HCT116 (cell line): Measurements from ENCODE around the gene USH1C. TPM values are rescaled to one million over a fixed set of nuclear protein-coding genes. Genes with fewer than 3 reads are reported as not detected.

Experiments used
- ATAC-seq: fragments of 200-7000 bp; cut with Tn5 transposase; 2 replicates; pipeline ENCODE4 v1.9.1; 2020; ENCODE audit warnings: mild to moderate bottlenecking, moderate library complexity
- BruUV-seq: library from RNA; stranded (reverse); fragments of 400-500 nt; replicated peaks from 2 replicates; lab custom pipeline; 2021; lab: Mats Ljungman, UMichigan
- CTCF ChIA-PET: fragments of 300-600 bp; sonication (Branson Sonifier 250); formaldehyde crosslinking; loops from one replicate; lab custom pipeline; 2021; ENCODE audit warnings: antibody characterized with exemption; lab: Charles Lee
- POLR2A ChIA-PET: fragments of 300-600, 350-600 bp; sonication (Branson Sonifier 250); formaldehyde crosslinking; loops from one replicate; lab custom pipeline; 2021; ENCODE audit warnings: antibody characterized with exemption; lab: Charles Lee
- RAD21 ChIA-PET, 2 experiments: fragments of 300-600 bp; sonication (Branson Sonifier 250); formaldehyde crosslinking; loops; one replicate each; lab custom pipeline; 2023; ENCODE audit warnings: low total read pairs in 2 of 2; ENCODE audit not compliant: uncharacterized antibody in 2 of 2, unreplicated experiment in 2 of 2, low non-redundant PET in 1 of 2; lab: Charles Lee
- DNase-seq: peaks from one replicate; pipeline ENCODE4 v3.0.0-alpha.2; 2010; ENCODE audit warnings: low read depth, low spot score
- H2AFZ ChIP-seq: fragments of 200-600 bp; shearing (Covaris generic), sonication (generic); 2 replicates; pipeline ENCODE4 v1.6.1; 2017; ENCODE audit warnings: low read depth, mixed run types, mixed read lengths, antibody characterized with exemption, low read length; ENCODE audit not compliant: poor library complexity, severe bottlenecking
- H3K27ac ChIP-seq: 2 replicates; pipeline ENCODE4 v1.5.1; 2012; ENCODE audit warnings: low read depth, low read length
- H3K27me3 ChIP-seq: fragments of 200-600 bp; sonication (generic); 2 replicates; pipeline ENCODE4 v1.6.1; 2016; ENCODE audit warnings: mixed run types, low read length, mixed read lengths; ENCODE audit not compliant: insufficient read depth
- H3K36me3 ChIP-seq, 2 experiments: fragments of 200-500 bp in 1 of 2; fragments of 200-600 bp in 1 of 2; sonication (Bioruptor generic) in 1 of 2; sonication (generic) in 1 of 2; 2 replicates each; pipeline versions ENCODE4 v1.5.1 to v1.6.1; 2014 to 2016; ENCODE audit warnings: low read length in 2 of 2, inconsistent platforms in 1 of 2, mixed read lengths in 1 of 2, mixed run types in 1 of 2; ENCODE audit not compliant: insufficient read depth in 2 of 2, control insufficient read depth in 1 of 2
- H3K4me1 ChIP-seq, 2 experiments: fragments of 200-600 bp in 1 of 2; sonication (generic) in 1 of 2; 2 replicates each; pipeline versions ENCODE4 v1.5.1 to v1.6.1; 2012 to 2017; ENCODE audit warnings: low read length in 2 of 2, inconsistent platforms in 1 of 2, mild to moderate bottlenecking in 1 of 2, mixed read lengths in 1 of 2, mixed run types in 1 of 2, moderate library complexity in 1 of 2; ENCODE audit not compliant: insufficient read depth in 2 of 2, control insufficient read depth in 1 of 2
- H3K4me2 ChIP-seq: fragments of 200-600 bp; sonication (generic); 2 replicates; pipeline ENCODE4 v1.6.1; 2017; ENCODE audit warnings: mixed run types, low read length, mixed read lengths
- H3K4me3 ChIP-seq, 2 experiments: fragments of 200-600 bp in 1 of 2; sonication (generic) in 1 of 2; replicated peaks in 1 of 2; 2 replicates each; pipeline ENCODE4 v1.5.1; 2011 to 2016; ENCODE audit warnings: low read length in 2 of 2, control low read depth in 1 of 2, low read depth in 1 of 2, mild to moderate bottlenecking in 1 of 2, mixed read lengths in 1 of 2, mixed run types in 1 of 2
- H3K79me2 ChIP-seq: fragments of 200-600 bp; sonication (generic); 2 replicates; pipeline ENCODE4 v1.6.1; 2017; ENCODE audit warnings: mild to moderate bottlenecking, mixed run types, low read length, moderate library complexity, mixed read lengths; ENCODE audit not compliant: insufficient read depth
- H3K9ac ChIP-seq: fragments of 200-600 bp; sonication (generic); 2 replicates; pipeline ENCODE4 v1.6.1; 2016; ENCODE audit warnings: low read length, mixed read lengths
- H3K9me2 ChIP-seq: fragments of 200-600 bp; sonication (generic), shearing (Covaris generic); 2 replicates; pipeline ENCODE4 v1.6.1; 2017; ENCODE audit warnings: mixed run types, mild to moderate bottlenecking, moderate library complexity; ENCODE audit not compliant: insufficient read depth
- H3K9me3 ChIP-seq, 2 experiments: fragments of 200-500 bp in 1 of 2; fragments of 200-600 bp in 1 of 2; sonication (Bioruptor generic) in 1 of 2; sonication (generic) in 1 of 2; 2 replicates each; pipeline ENCODE4 v1.6.1; 2014 to 2017; ENCODE audit warnings: low read length in 2 of 2, mixed read lengths in 2 of 2, inconsistent platforms in 1 of 2, low read depth in 1 of 2, mild to moderate bottlenecking in 1 of 2, mixed run types in 1 of 2, moderate library complexity in 1 of 2; ENCODE audit not compliant: control insufficient read depth in 1 of 2, insufficient read depth in 1 of 2
- H4K20me1 ChIP-seq: fragments of 200-600 bp; sonication (generic), shearing (Covaris generic); 2 replicates; pipeline ENCODE4 v1.6.1; 2017; ENCODE audit warnings: mixed run types, mild to moderate bottlenecking, moderate library complexity; ENCODE audit not compliant: insufficient read depth
- CBX3 ChIP-seq: IDR thresholded peaks from 2 replicates; pipeline ENCODE4 v1.6.1; 2012; ENCODE audit warnings: low read depth
- CEBPB ChIP-seq: IDR thresholded peaks from 2 replicates; pipeline ENCODE4 v1.6.1; 2012; ENCODE audit warnings: low read depth
- ELF1 ChIP-seq: IDR thresholded peaks from 2 replicates; pipeline ENCODE4 v1.6.1; 2012; ENCODE audit warnings: low read depth, borderline replicate concordance
- EZH2 ChIP-seq: fragments of 200-600 bp; sonication (generic); IDR thresholded peaks from 2 replicates; pipeline ENCODE4 v1.6.1; 2017; ENCODE audit warnings: antibody characterized with exemption, mixed run types
- EZH2phosphoT487 ChIP-seq: fragments of 200-600 bp; IDR thresholded peaks from 2 replicates; pipeline ENCODE4 v1.6.1; 2018; ENCODE audit warnings: antibody characterized with exemption, borderline replicate concordance
- FOSL1 ChIP-seq: IDR thresholded peaks from 2 replicates; pipeline ENCODE4 v1.6.1; 2012; ENCODE audit warnings: low read depth
- JUND ChIP-seq: IDR thresholded peaks from 2 replicates; pipeline ENCODE4 v1.6.1; 2012
- MAX ChIP-seq: IDR thresholded peaks from 2 replicates; pipeline ENCODE4 v1.6.1; 2012
- POLR2A ChIP-seq: IDR thresholded peaks from 2 replicates; pipeline ENCODE4 v1.7.0; 2011; ENCODE audit warnings: borderline replicate concordance; ENCODE audit not compliant: insufficient read depth, insufficient read length; ENCODE audit errors: extremely low read depth
- RAD21 ChIP-seq: IDR thresholded peaks from 2 replicates; pipeline ENCODE4 v1.6.1; 2012; ENCODE audit warnings: low read depth, mild to moderate bottlenecking
- REST ChIP-seq: IDR thresholded peaks from 2 replicates; pipeline ENCODE4 v1.6.1; 2012; ENCODE audit warnings: low read depth
- SIN3A ChIP-seq: IDR thresholded peaks from 2 replicates; pipeline ENCODE4 v1.6.1; 2012; ENCODE audit warnings: low read depth
- SP1 ChIP-seq: IDR thresholded peaks from 2 replicates; pipeline ENCODE4 v1.6.1; 2012; ENCODE audit warnings: low read depth
- YY1 ChIP-seq: IDR thresholded peaks from 2 replicates; pipeline ENCODE4 v1.6.1; 2011; ENCODE audit warnings: low read length, low read depth, moderate library complexity, mild to moderate bottlenecking; ENCODE audit not compliant: insufficient replicate concordance; ENCODE audit errors: extremely low read depth
- ZFX ChIP-seq: fragments of 450-650 bp; IDR thresholded peaks from 2 replicates; pipeline ENCODE4 v1.6.1; 2017
- ZNF274 ChIP-seq: fragments of 200-500 bp; sonication (Bioruptor generic); IDR thresholded peaks from 2 replicates; pipeline ENCODE4 v1.6.1; 2014; ENCODE audit warnings: mild to moderate bottlenecking, low read depth, low read length, inconsistent platforms
- intact Hi-C: fragments of 100-400 bp; cut with micrococcal nuclease; formaldehyde crosslinking; loops from 2 replicates; pipeline ENCODE4 v1.10.0; 2022
- total RNA-seq: library from RNA; stranded (reverse); gene quantifications from one replicate; pipeline ENCODE4 v1.2.1, GENCODE V29; 2021; ENCODE audit not compliant: unreplicated experiment

USH1C gene
- total RNA-seq, 1 experiment from 2014 or later = 13.4 TPM

- no peak for TF ChIP-seq REST
- no peak for TF ChIP-seq CBX3
- no peak for TF ChIP-seq SIN3A
Observed at GRCh38 chr11:17535488-17535887, 8.7 kb downstream of the USH1C start (continued).

GRCh38 chr11:17533778-17534415 lies 10.3 kb downstream of the USH1C start:
- Histone ChIP-seq H4K20me1 (no peaks in the 10 kb centered on the region), H3K4me3 (no peak overlapping the region), H3K36me3 (no peaks in the 10 kb centered on the region), H3K9me3 (no peaks in the 10 kb centered on the region), H3K4me1 (no peaks in the 10 kb centered on the region), H3K79me2 (no peaks in the 10 kb centered on the region)
- BruUV-seq = no TSS peak
- no peak for ATAC-seq
- RAD21 ChIA-PET = no interaction called here
- TF ChIP-seq CBX3 (no peak), RAD21 (no peak), ZFX (no peak), POLR2A (no peak), EZH2 (no peak), EZH2phosphoT487 (no peak), FOSL1 (no peak), ZNF274 (no peak), SP1 (no peak), MAX (no peak), REST (no peak), JUND (no peak), YY1 (no peak), ELF1 (no peak), SIN3A (no peak), CEBPB (no peak)
- TF ChIP-seq, all 23 proteins: peak for 0
- ChIA-PET CTCF (no interaction called here), POLR2A (no interaction called here)
- intact Hi-C loops = no loop called here
- H3K9ac ChIP-seq = no peak overlapping the region
- no peak overlapping the region for H2AFZ ChIP-seq
- DNase-seq = no peak
- H3K27me3 ChIP-seq = no peaks in the 10 kb centered on the region
- no peaks in the 10 kb centered on the region for H3K9me2 ChIP-seq
- H3K4me2 ChIP-seq = no peak overlapping the region
- no peak overlapping the region for H3K27ac ChIP-seq
